ENCODE measurements around the gene MRPL45.
A peak's percentile ranks its signal among the peaks of the same experiment; 100 is the strongest.

MRPL45 gene

GRCh38 chr17:38349097-38349730 lies 52.2 kb downstream of the MRPL45 start:
- DNase-seq, result peak; percentile 89

- no peak for DNase-seq
These were observed 53.1 kb downstream of the MRPL45 start for GRCh38 chr17:38350035-38350434.

- peak; percentile 95 for DNase-seq
These were observed 54.6 kb downstream of the MRPL45 start, which contains the start of gene SOCS7 for GRCh38 chr17:38351412-38352222. SOCS7 (plus strand) TSS chr17:38351844; CDS start chr17:38352053, 209 bp downstream.

GRCh38 chr17:38352245-38353085 lies 55.5 kb downstream of the MRPL45 start:
- DNase-seq, result peak; percentile 22

GRCh38 chr17:38353086-38353604 lies 56.2 kb downstream of the MRPL45 start:
- no peak for DNase-seq

- DNase-seq, result no peak
These were observed 56.7 kb downstream of the MRPL45 start for GRCh38 chr17:38353668-38354067.

- DNase-seq, result no peak
These were observed 57.5 kb downstream of the MRPL45 start for GRCh38 chr17:38354466-38354865.

- DNase-seq, result no peak
These were observed 58.3 kb downstream of the MRPL45 start for GRCh38 chr17:38355251-38355650.

GRCh38 chr17:38357486-38358123 lies 60.6 kb downstream of the MRPL45 start:
- no peak for DNase-seq

- DNase-seq, result no peak
These were observed 61.9 kb downstream of the MRPL45 start for GRCh38 chr17:38358586-38359513.

GRCh38 chr17:38361694-38362465 lies 64.9 kb downstream of the MRPL45 start:
- no peak for DNase-seq

GRCh38 chr17:38363016-38363415 lies 66.0 kb downstream of the MRPL45 start:
- DNase-seq, result no peak

GRCh38 chr17:38364741-38365140 lies 67.8 kb downstream of the MRPL45 start:
- DNase-seq, result no peak

GRCh38 chr17:38369124-38369886 lies 72.3 kb downstream of the MRPL45 start:
- no peak for DNase-seq
